Measurements from ENCODE around the gene CDT1.

The CDT1 gene

GRCh38 chr16:88825146-88825545 lies 21.6 kb downstream of the CDT1 start:
- TF ChIP-seq CTCF (IDR thresholded peaks at IDR 0.05; ENCODE audit: insufficient read depth, low read length, missing control alignments), result no peak
- no peak overlapping the region for H3K4me3 ChIP-seq (ENCODE audit: low read depth, low read length)
- ChIA-PET CTCF (interaction anchor here (1.0 kb wide), 1 partner anchor 12 kb away, joined by 4 read pairs; no protein-coding TSS in a partner anchor), POLR2A (no interaction called here)
- DNase-seq (ENCODE audit: low read depth, low spot score), result no peak

DNA sequence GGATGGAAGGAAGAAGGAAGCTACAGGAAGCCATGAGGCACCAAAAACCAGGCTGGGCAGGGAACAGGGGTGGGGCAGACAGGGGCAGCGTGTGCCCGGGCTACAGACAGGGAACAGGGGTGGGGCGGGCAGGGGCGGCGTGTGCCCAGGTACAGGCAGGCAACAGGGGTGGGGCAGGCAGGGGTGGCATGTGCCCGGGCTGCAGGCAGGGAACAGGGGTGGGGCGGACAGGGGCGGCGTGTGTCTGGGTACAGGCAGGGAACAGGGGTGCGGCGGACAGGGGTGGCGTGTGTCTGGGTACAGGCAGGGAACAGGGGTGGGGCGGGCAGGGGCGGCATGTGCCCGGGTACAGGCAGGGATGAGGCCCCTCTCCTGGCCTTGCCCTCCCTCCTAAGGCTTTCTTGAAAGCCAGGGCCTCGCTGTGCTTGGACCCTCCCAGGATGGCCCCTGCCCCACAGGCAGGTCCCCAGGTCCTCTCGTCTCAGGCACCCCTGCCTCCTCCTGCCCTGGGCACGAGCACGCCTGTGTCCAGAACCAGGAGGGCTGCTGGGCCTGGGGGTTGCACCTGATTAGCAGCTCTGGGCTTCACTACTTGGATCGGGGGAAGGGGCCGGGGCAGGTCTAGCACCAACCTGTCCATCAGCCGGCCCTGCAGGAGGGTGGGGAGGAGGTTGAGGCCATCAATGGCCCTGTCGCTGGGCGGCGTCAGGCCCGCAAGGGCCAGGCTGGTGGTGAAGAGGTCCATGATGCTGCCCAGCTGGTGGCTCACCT lies 22.7 kb downstream of the CDT1 start:
- POLR2A ChIA-PET, result no interaction called here
- no peak for DNase-seq (ENCODE audit: low read depth, low spot score)
- H3K4me3 ChIP-seq (ENCODE audit: low read depth, low read length), result no peak overlapping the region
- TF ChIP-seq CTCF (IDR thresholded peaks at IDR 0.05; ENCODE audit: insufficient read depth, low read length, missing control alignments), result no peak
- CTCF ChIA-PET, result no interaction called here

DNA sequence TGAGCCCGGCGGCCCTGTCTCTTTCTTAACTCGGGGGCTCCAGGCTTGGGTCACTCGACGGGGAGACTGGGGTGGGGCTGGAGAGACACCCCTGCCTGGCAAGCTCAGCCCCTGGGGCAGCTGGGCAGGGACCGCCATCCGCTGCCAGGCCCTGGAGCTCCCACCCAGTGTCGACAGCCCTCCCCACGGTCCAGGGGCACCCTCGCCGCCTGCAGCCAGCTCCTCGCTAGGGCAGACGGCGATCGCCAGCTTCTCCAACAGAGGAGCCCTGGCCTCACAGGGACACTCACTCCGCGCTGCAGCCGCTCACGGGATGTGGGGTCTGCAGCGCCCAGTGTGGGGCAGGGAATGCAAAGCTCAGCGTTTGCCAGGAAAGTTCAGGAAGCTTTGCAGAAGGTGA lies 24.1 kb downstream of the CDT1 start:
- CTCF ChIA-PET, result interaction anchor here (1.1 to 1.2 kb wide), 2 partner anchors 16 to 18 kb away, joined by 3 read pairs; partner anchors contain the start of gene APRT
- TF ChIP-seq CTCF (IDR thresholded peaks at IDR 0.05; ENCODE audit: insufficient read depth, low read length, missing control alignments), result no peak
- POLR2A ChIA-PET, result interaction anchor here (0.6 kb wide), 1 partner anchor 22 kb away, joined by 3 read pairs; no protein-coding TSS in a partner anchor
- no peak overlapping the region for H3K4me3 ChIP-seq (ENCODE audit: low read depth, low read length)
- no peak for DNase-seq (ENCODE audit: low read depth, low spot score)

DNA sequence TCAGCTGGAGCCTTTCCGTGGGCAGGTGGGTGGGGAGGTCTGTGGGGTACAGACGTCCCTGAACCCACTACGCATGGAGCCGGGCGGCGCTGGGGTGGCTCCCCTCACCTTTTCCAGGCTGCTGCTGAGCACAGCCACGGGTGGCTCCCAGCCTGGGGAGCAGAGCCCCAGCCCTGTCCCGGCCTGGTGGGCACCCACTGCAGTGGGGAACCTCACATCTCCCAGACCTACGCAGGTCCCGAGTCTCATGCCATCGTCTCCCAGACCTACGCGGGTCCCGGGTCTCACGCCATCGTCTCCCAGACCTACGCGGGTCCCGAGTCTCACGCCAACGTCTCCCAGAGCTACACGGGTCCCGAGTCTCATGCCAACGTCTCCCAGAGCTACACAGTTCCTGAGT lies 25.1 kb downstream of the CDT1 start:
- no peak overlapping the region for H3K4me3 ChIP-seq (ENCODE audit: low read depth, low read length)
- CTCF ChIA-PET, result interaction anchor here (1.2 kb wide), 1 partner anchor 19 kb away, joined by 3 read pairs; no protein-coding TSS in a partner anchor
- POLR2A ChIA-PET, result no interaction called here
- TF ChIP-seq CTCF (IDR thresholded peaks at IDR 0.05; ENCODE audit: insufficient read depth, low read length, missing control alignments), result no peak
- no peak for DNase-seq (ENCODE audit: low read depth, low spot score)

GRCh38 chr16:88830258-88830657 lies 26.7 kb downstream of the CDT1 start:
- POLR2A ChIA-PET, result no interaction called here
- CTCF ChIA-PET, result interaction anchor here (1.3 to 1.5 kb wide), 3 partner anchors 12 to 16 kb away, joined by 3 to 5 read pairs (median 3); no protein-coding TSS in a partner anchor
- no peak for DNase-seq (ENCODE audit: low read depth, low spot score)
- no peak overlapping the region for H3K4me3 ChIP-seq (ENCODE audit: low read depth, low read length)
- TF ChIP-seq CTCF (IDR thresholded peaks at IDR 0.05; ENCODE audit: insufficient read depth, low read length, missing control alignments), result no peak

GRCh38 chr16:88830783-88831182 lies 27.2 kb downstream of the CDT1 start:
- ChIA-PET POLR2A (no interaction called here), CTCF (interaction anchor here (1.3 to 1.5 kb wide), 3 partner anchors 12 to 16 kb away, joined by 3 to 5 read pairs (median 3); no protein-coding TSS in a partner anchor)
- TF ChIP-seq CTCF (IDR thresholded peaks at IDR 0.05; ENCODE audit: insufficient read depth, low read length, missing control alignments), result no peak
- no peak overlapping the region for H3K4me3 ChIP-seq (ENCODE audit: low read depth, low read length)
- DNase-seq (ENCODE audit: low read depth, low spot score), result no peak

All from AG04449 (cell line).